Right lobe of liver (tissue), 6 donors: ENCODE measurements around the gene MYPOP. TPM values are rescaled to one million over a fixed set of nuclear protein-coding genes. Genes with fewer than 3 reads are reported as not detected.
"Not testable (repeated sequence)": the region's sequence is repeated elsewhere in the genome, so short reads cannot be mapped to it uniquely, and the experiment has no call there.

Source experiments
- ATAC-seq, 4 donors: fragments of 200-7000 bp; cut with Tn5 transposase; one replicate each; pipeline ENCODE4 v1.9.1; 2020; ENCODE audit warnings: mild to moderate bottlenecking in 4 of 4, moderate library complexity in 4 of 4
- DNase-seq, 3 donors: peaks; one replicate each; pipeline ENCODE4 v3.0.0-alpha.2; 2020
- H3K27ac ChIP-seq, 3 donors: fragments of 200-600 bp; one replicate each; pipeline ENCODE4 v1.8.0; 2022
- H3K27me3 ChIP-seq, 2 donors: fragments of 200-600 bp; one replicate each; pipeline ENCODE4 v1.8.0; 2022
- H3K36me3 ChIP-seq, 4 donors: fragments of 200-600 bp; sonication (generic) in 1 of 4; one replicate each; pipeline versions ENCODE4 v1.5.1 to v1.8.0; 2017 to 2022; ENCODE audit warnings: control low read depth in 1 of 4
- H3K4me1 ChIP-seq, 4 donors: fragments of 200-600 bp; sonication (generic) in 1 of 4; one replicate each; pipeline versions ENCODE4 v1.5.1 to v1.8.0; 2017 to 2022; ENCODE audit warnings: control low read depth in 1 of 4
- H3K4me3 ChIP-seq, 3 donors: fragments of 200-600 bp; one replicate each; pipeline ENCODE4 v1.8.0; 2022
- H3K9me3 ChIP-seq, 4 donors: fragments of 200-600 bp; sonication (generic) in 1 of 4; one replicate each; pipeline versions ENCODE4 v1.5.1 to v1.8.0; 2017 to 2022; ENCODE audit warnings: control low read depth in 1 of 4
- POLR2A ChIP-seq: fragments of 450-650 bp; IDR thresholded peaks from one replicate; pipeline ENCODE4 v1.6.1; 2017; ENCODE audit warnings: antibody characterized with exemption, mild to moderate bottlenecking
- WGBS: methylation state at CpG from one replicate; pipeline ENCODE4 v1.1.6; 2018; ENCODE audit warnings: low coverage, low lambda C conversion rate; ENCODE audit not compliant: insufficient coverage; ENCODE audit errors: missing lambda C conversion rate; 5-methylcytosine and 5-hydroxymethylcytosine counted together
- intact Hi-C, 2 donors: fragments of 100-400 bp; cut with DNase I; formaldehyde crosslinking; loops; one replicate each; pipeline versions ENCODE4 v1.11.2 to v1.14.1; 2022
- total RNA-seq, 6 experiments: library from RNA; depleted of rRNA in 2 of 6; stranded (reverse); fragments of >200 nt in 2 of 6; fragmentation: NEBNext Ultra II Directional in 3 of 6; extraction: Animal tissue kit (Norgen Biotek cat#: 25700) in 3 of 6; gene quantifications; one replicate each; pipeline versions ENCODE4 v1.1.0 to v1.2.4, GENCODE V29; 2016 to 2023
- TF ChIP-seq, protein P1 (sequence below), 4 donors: fragments of 200-600 bp in 3 of 4; fragments of 450-650 bp in 1 of 4; IDR thresholded peaks; one replicate each; pipeline versions ENCODE4 v1.5.1 to v1.8.0; 2016 to 2022; ENCODE audit warnings: antibody characterized with exemption in 4 of 4, mild to moderate bottlenecking in 2 of 4
- donor health status: DM: no; HTN: yes; CAD: no.
- donor health status: DM: no; HTN: no; CAD: no.
- donor health status: DM: no; HTN: no; CAD: no.
- donor health status: DM: no; HTN: yes; CAD: no.
- donor health status: DM: no; HTN: yes; CAD: no.

The MYPOP gene
- total RNA-seq, 6 experiments from 2014 or later, result 2.5 to 5.2 (median 3.9) TPM

DNA sequence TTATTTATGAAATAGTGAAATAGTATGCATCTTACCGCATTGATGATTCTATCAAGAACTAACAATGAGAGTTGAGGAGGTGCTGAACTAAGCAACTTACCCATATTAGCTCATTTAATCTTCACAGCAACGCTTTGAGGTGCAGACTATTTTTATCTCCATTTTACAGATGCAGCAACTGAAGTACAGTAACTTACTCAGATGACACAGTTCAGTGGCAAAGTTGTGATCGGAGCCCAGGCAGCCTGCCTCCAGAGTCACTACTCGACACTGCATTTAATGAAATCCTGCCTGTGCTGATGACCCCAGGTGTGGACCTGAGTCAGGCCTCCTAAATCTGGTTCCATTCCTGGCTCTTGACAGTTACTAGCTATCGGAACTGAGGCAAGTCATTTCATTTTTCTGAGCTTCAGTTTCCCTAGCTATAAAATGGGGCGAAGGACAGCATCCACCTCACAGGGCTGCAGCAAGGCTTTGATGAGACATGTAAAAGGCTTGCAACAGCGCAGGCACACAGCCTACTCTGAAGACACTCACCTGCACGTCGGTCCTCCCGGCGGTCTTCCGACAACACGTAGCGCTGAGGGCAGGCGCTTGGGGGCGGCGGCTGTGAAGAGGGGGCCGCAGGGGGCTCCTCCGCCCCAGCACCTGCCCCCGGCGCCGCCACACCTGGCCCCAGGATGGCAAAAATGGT is 1.5 kb downstream of the MYPOP start:
- Histone ChIP-seq H3K27ac (no peak overlapping the region), H3K4me3 (peak overlapping the region in 2 of 3 donors; percentile 62), H3K27me3 (no peaks in the 10 kb centered on the region), H3K36me3 (peaks cover 0 to 6% (median 2%) of the 10 kb centered on the region in 4 donors), H3K4me1 (peaks cover 0 to 15% (median 5%) of the 10 kb centered on the region in 4 donors), H3K9me3 (no peaks in the 10 kb centered on the region)
- no peak for ATAC-seq
- TF ChIP-seq POLR2A, result no peak
- TF ChIP-seq, protein P1, sequence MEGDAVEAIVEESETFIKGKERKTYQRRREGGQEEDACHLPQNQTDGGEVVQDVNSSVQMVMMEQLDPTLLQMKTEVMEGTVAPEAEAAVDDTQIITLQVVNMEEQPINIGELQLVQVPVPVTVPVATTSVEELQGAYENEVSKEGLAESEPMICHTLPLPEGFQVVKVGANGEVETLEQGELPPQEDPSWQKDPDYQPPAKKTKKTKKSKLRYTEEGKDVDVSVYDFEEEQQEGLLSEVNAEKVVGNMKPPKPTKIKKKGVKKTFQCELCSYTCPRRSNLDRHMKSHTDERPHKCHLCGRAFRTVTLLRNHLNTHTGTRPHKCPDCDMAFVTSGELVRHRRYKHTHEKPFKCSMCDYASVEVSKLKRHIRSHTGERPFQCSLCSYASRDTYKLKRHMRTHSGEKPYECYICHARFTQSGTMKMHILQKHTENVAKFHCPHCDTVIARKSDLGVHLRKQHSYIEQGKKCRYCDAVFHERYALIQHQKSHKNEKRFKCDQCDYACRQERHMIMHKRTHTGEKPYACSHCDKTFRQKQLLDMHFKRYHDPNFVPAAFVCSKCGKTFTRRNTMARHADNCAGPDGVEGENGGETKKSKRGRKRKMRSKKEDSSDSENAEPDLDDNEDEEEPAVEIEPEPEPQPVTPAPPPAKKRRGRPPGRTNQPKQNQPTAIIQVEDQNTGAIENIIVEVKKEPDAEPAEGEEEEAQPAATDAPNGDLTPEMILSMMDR (IDR thresholded peaks at IDR 0.05), result no peak
- 62% methylated on average over 8 of the region's 22 CpGs for WGBS
- intact Hi-C loops, result no loop called here
- no peak for DNase-seq

DNA sequence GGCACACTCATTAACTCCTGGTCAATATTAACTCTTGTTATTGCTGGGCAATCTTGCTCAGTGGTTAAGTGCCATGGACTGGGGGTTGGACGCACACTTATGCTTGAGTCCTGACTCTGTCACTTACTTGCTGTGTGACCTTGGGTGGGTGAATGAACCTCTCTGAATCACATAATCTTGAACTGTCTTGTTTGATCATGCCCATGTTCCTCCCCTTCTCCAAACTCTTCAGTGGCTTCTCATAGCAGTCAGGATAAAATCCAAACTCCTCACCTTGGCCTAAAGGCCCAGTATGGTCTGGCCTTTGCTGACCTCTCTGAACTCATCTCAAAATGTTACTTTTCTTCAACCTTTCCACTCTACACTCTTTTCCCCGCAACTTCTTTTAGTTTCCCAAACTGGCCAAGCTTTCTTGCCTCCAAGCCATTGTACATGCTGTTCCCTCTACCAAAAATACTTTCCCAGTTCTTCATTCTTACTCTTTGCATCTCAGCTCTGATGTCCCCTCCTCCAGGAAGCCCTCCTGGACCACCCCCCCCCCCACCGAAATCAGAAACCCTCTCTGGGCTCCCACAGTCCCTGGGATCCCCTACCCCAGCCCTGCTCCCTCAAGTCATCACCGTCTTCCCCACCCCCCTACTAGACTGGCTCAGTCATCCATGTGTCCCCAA is 2.4 kb downstream of the MYPOP start:
- no peaks in the 10 kb centered on the region for H3K27me3 ChIP-seq
- H3K4me3 ChIP-seq, result no peak overlapping the region
- H3K36me3 ChIP-seq, result peaks cover 0 to 9% (median 2%) of the 10 kb centered on the region in 4 donors
- ATAC-seq, result no peak
- TF ChIP-seq, protein P1 (IDR thresholded peaks at IDR 0.05), result no peak
- TF ChIP-seq POLR2A, result no peak
- no peak for DNase-seq
- no peaks in the 10 kb centered on the region for H3K9me3 ChIP-seq
- WGBS, result 93% methylated on average over 4 of the region's 4 CpGs
- H3K4me1 ChIP-seq, result peaks cover 0 to 15% (median 5%) of the 10 kb centered on the region in 4 donors
- H3K27ac ChIP-seq, result no peak overlapping the region
- intact Hi-C loops, result loop anchor here in 1 of 2 donors (10.0 kb wide), 1 partner anchor 85 kb away; the partner anchor contains the start of gene RSPH6A

DNA sequence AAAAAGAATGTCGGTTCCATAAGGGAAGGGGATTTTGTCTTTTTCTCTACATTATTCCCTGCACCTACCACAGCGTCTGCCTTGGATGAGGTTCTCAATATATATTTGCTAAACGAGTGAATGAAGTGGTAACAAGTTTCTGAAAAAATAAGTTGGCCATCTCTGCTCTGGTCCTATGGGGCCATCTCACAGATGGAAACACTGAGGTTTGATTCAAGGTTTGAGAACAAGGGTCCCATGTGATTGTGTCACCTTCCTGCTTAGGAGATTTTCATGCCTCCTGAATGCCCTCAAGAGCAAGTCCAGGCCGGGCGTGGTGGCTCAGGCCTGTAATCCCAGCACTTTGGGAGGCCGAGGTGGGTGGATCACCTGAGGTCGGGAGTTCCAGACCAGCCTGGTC is 3.2 kb downstream of the MYPOP start:
- intact Hi-C loops, result loop anchor here in 1 of 2 donors (10.0 kb wide), 1 partner anchor 84 kb away; the partner anchor contains the start of gene RSPH6A
- no peak for TF ChIP-seq POLR2A
- TF ChIP-seq, protein P1 (IDR thresholded peaks at IDR 0.05), result no peak
- peaks cover 0 to 9% (median 2%) of the 10 kb centered on the region in 4 donors for H3K36me3 ChIP-seq
- no peak overlapping the region for H3K27ac ChIP-seq
- no peaks in the 10 kb centered on the region for H3K9me3 ChIP-seq
- no peak overlapping the region for H3K4me3 ChIP-seq
- ATAC-seq, result no peak
- 97% methylated on average over 3 of the region's 7 CpGs for WGBS
- DNase-seq, result no peak
- no peaks in the 10 kb centered on the region for H3K27me3 ChIP-seq
- peaks cover 0 to 15% (median 5%) of the 10 kb centered on the region in 4 donors for H3K4me1 ChIP-seq

DNA sequence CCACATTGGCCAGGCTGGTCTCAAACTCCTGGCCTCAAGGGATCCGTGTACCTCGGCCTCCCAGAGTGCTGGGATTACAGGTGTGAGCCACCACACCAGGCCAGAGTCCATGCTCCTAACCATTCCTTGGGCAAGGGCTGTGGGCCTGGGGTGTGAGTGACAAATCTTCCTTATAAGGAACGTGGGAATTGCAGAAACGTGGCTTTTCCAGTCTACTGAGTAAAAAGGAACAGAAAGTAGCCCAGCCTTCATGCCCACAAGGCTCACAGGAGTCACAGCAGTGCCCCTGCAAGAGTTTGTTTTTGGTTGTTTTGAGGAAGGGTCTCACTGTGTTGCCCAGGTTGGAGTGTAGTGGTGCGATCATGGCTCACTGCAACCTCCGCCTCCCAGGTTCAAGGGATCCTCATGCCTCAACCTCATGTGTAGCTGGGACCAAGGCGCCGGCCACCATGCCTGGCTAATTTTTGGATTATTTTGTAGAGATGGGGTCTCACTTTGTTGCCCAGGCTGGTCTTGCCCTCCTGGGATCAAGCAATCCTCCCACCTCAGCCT is 5.1 kb downstream of the MYPOP start:
- WGBS, result 73% methylated on average over 2 of the region's 8 CpGs
- DNase-seq, result no peak
- no peak overlapping the region for H3K4me3 ChIP-seq
- no peaks in the 10 kb centered on the region for H3K9me3 ChIP-seq
- ATAC-seq, result no peak
- peaks cover 0 to 10% (median 5%) of the 10 kb centered on the region in 4 donors for H3K4me1 ChIP-seq
- intact Hi-C loops, result loop anchor here in 1 of 2 donors (10.0 kb wide), 1 partner anchor 83 kb away; the partner anchor contains the start of gene RSPH6A
- peaks cover 0 to 9% (median 2%) of the 10 kb centered on the region in 4 donors for H3K36me3 ChIP-seq
- no peaks in the 10 kb centered on the region for H3K27me3 ChIP-seq
- no peak overlapping the region for H3K27ac ChIP-seq
- TF ChIP-seq, protein P1 (IDR thresholded peaks at IDR 0.05), result no peak
- no peak for TF ChIP-seq POLR2A

DNA sequence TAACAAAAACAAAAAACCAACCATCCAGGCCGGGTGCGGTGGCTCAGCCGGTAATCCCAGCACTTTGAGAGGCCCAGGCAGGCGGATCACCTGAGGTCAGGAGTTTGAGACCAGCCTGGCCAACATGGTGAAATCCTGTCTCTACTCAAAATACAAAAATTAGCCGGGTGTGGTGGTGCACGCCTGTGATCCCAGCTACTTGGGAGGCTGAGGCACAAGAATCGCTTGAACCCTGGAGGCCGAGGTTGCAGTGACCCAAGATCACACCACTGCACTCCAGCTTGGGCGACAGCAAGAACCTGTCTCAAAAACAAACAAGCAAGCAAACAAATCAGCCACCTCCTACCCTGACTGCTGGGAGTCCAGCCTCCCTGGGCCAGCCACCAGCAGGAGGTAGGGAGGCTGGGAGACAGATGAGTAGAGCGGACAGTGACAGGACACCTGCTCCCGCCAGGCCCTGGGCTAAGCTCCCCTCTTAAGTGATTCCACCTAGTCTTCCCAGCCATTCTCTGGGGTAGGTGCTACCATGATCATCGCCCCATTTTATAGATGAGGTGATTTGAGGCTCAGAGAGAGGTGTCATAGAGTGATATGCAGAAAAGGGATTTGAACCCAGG is 6.3 kb downstream of the MYPOP start:
- DNase-seq, H3K36me3 ChIP-seq, H3K4me1 ChIP-seq, H3K4me3 ChIP-seq, ATAC-seq, H3K9me3 ChIP-seq, H3K27ac ChIP-seq, H3K27me3 ChIP-seq: not testable (repeated sequence)
- WGBS, result 92% methylated on average over 7 of the region's 12 CpGs
- intact Hi-C loops, result loop anchor here in 1 of 2 donors (10.0 kb wide), 1 partner anchor 81 kb away; the partner anchor contains the start of gene RSPH6A
